ENCODE results near the gene FSIP2.

DNA sequence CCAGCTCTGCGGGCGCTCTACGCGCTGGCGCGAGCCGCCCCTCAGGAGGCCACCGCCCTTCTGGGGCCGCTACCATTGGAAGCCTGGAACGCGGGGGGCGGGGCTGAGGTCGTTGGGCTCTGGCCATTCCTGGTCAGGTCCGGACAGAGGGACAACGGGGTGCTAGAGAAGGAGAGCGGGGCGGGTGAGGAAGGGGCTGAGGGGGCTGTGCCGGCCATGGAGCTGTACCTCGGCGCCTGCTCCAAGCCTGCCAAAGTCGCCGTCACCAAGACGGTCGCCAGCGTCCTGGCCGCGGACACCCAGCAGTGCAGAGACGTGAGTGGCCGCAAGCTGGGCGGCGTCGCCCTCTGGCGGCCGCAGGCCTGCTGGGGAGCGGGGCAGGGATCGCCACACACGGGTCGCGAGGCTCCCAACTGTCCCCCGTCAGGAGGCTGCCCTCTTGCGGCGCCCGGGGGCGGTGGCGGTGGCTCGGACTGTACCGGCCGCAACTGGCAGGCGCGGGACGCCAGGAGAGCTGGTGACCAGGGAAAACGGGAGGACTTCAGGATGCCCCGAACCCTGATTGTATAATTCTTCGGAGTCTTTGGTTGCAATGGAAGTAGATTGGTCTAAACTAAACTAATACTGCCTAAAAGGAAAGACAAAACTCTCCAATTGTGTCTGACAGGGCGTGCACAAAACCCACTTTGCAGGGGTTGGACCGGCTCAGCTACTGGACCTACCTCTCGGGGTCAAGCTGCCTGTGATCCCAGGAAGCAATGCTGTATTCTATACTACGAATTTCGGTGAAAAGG is at the start of gene FSIP2:
- TF ChIP-seq, protein P1, sequence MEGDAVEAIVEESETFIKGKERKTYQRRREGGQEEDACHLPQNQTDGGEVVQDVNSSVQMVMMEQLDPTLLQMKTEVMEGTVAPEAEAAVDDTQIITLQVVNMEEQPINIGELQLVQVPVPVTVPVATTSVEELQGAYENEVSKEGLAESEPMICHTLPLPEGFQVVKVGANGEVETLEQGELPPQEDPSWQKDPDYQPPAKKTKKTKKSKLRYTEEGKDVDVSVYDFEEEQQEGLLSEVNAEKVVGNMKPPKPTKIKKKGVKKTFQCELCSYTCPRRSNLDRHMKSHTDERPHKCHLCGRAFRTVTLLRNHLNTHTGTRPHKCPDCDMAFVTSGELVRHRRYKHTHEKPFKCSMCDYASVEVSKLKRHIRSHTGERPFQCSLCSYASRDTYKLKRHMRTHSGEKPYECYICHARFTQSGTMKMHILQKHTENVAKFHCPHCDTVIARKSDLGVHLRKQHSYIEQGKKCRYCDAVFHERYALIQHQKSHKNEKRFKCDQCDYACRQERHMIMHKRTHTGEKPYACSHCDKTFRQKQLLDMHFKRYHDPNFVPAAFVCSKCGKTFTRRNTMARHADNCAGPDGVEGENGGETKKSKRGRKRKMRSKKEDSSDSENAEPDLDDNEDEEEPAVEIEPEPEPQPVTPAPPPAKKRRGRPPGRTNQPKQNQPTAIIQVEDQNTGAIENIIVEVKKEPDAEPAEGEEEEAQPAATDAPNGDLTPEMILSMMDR (IDR thresholded peaks at IDR 0.05) = no peak
- TF ChIP-seq ZFX (IDR thresholded peaks at IDR 0.05; ENCODE audit: borderline replicate concordance) = no peak

Data from 22Rv1 (cell line).